Panc1 (cell line): Measurements from ENCODE around the gene GUCD1. TPM values are rescaled to one million over a fixed set of nuclear protein-coding genes. Genes with fewer than 3 reads are reported as not detected.

Experiments
- ATAC-seq: fragments of 200-7000 bp; cut with Tn5 transposase; 2 replicates; pipeline ENCODE4 v1.9.1; 2020; ENCODE audit warnings: mild to moderate bottlenecking, moderate library complexity
- BruUV-seq: library from RNA; stranded (reverse); fragments of 400-500 nt; replicated peaks from 2 replicates; lab custom pipeline; 2021; lab: Mats Ljungman, UMichigan
- CTCF ChIA-PET: fragments of 300-600 bp; sonication (Branson Sonifier 250); formaldehyde crosslinking; loops from one replicate; lab custom pipeline; 2022; ENCODE audit warnings: antibody characterized with exemption; lab: Charles Lee
- POLR2A ChIA-PET: fragments of 300-600 bp; sonication (Branson Sonifier 250); formaldehyde crosslinking; loops from one replicate; lab custom pipeline; 2022; ENCODE audit warnings: antibody characterized with exemption; lab: Charles Lee
- DNase-seq: peaks from one replicate; pipeline ENCODE4 v3.0.0-alpha.2; 2010; ENCODE audit warnings: low read depth, low spot score
- H3K27ac ChIP-seq: 2 replicates; pipeline ENCODE4 v1.5.1; 2011; ENCODE audit warnings: mild to moderate bottlenecking, low read length, inconsistent platforms
- H3K27me3 ChIP-seq: fragments of 200-500 bp; sonication (Bioruptor generic); 2 replicates; pipeline ENCODE4 v1.6.0; 2014; ENCODE audit warnings: low read length, inconsistent platforms; ENCODE audit not compliant: control insufficient read depth, insufficient read depth
- H3K36me3 ChIP-seq: fragments of 200-500 bp; sonication (Bioruptor generic); 2 replicates; pipeline ENCODE4 v1.5.1; 2014; ENCODE audit warnings: inconsistent platforms, mild to moderate bottlenecking, low read length, moderate library complexity; ENCODE audit not compliant: control insufficient read depth, insufficient read depth
- H3K4me1 ChIP-seq: 2 replicates; pipeline ENCODE4 v1.5.1; 2011; ENCODE audit warnings: inconsistent platforms, mild to moderate bottlenecking, low read length, moderate library complexity; ENCODE audit not compliant: control insufficient read depth, insufficient read depth
- H3K4me3 ChIP-seq, 2 experiments: 2 replicates each; pipeline ENCODE4 v1.5.1; 2011 to 2012; ENCODE audit warnings: low read depth in 2 of 2, low read length in 2 of 2, mild to moderate bottlenecking in 2 of 2, inconsistent platforms in 1 of 2, moderate library complexity in 1 of 2
- H3K9me3 ChIP-seq: fragments of 200-500 bp; sonication (Bioruptor generic); 2 replicates; pipeline ENCODE4 v1.5.1; 2014; ENCODE audit warnings: low read depth, mild to moderate bottlenecking, inconsistent platforms, low read length, moderate library complexity; ENCODE audit not compliant: control insufficient read depth, insufficient read depth
- POLR2AphosphoS5 ChIP-seq: IDR thresholded peaks from 2 replicates; pipeline ENCODE4 v1.6.1; 2012; ENCODE audit warnings: mild to moderate bottlenecking, low read depth, low read length, moderate library complexity
- SIN3A ChIP-seq: IDR thresholded peaks from 2 replicates; pipeline ENCODE4 v1.6.1; 2012; ENCODE audit warnings: low read depth, mild to moderate bottlenecking, low read length, moderate library complexity, borderline replicate concordance; ENCODE audit not compliant: insufficient read depth
- TCF7L2 ChIP-seq: IDR thresholded peaks from 2 replicates; pipeline ENCODE4 v1.6.1; 2011; ENCODE audit warnings: mild to moderate bottlenecking, low read depth, low read length, inconsistent platforms
- in situ Hi-C: cut with HindIII; loops from 2 replicates; pipeline ENCODE4 v1.10.0; 2016; ENCODE audit warnings: low sequenced_read_pairs, low pct_unique_long_range_greater_than_20kb
- intact Hi-C: fragments of 100-400 bp; cut with micrococcal nuclease; formaldehyde crosslinking; loops from one replicate; pipeline ENCODE4 v1.10.0; 2022; ENCODE audit not compliant: unreplicated experiment
- total RNA-seq: library from RNA; stranded (reverse); gene quantifications from one replicate; pipeline ENCODE4 v1.2.1, GENCODE V29; 2021; ENCODE audit not compliant: unreplicated experiment
- TF ChIP-seq, protein P1 (sequence below): fragments of 450-650 bp; IDR thresholded peaks from 2 replicates; pipeline ENCODE4 v1.5.1; 2017; ENCODE audit warnings: mild to moderate bottlenecking
- TF ChIP-seq, protein P2 (sequence below), 2 experiments: IDR thresholded peaks; 2 replicates each; pipeline ENCODE4 v1.6.1; 2011 to 2012; ENCODE audit warnings: low read depth in 2 of 2, control low read depth in 1 of 2, low read length in 1 of 2, mild to moderate bottlenecking in 1 of 2, moderate library complexity in 1 of 2; ENCODE audit not compliant: insufficient read depth in 1 of 2

Gene GUCD1
- total RNA-seq, 1 experiment from 2014 or later: 97.7 TPM

DNA sequence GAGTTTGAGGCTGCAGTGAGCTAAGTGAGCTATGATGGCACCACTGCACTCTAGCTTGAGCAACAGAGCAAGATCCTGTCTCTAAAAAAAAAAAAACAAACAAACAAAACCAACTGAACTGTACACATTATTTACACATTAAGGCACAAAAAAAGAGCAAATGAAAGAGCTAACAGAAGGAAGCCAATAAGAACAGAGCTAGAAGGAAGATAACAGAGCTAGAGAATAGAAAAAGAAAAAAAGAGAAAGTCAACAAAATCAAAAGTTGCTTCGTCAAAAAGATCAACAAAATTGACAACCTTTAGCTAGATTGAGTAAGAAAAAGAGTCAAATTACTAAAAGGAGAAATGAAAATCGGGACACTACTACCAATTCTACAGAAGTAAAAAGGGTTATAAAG, 25.0 kb downstream of the GUCD1 start:
- DNase-seq (no peak), ATAC-seq (no peak)
- no peaks in the 10 kb centered on the region for H3K9me3 ChIP-seq
- BruUV-seq: no TSS peak
- no peaks in the 10 kb centered on the region for H3K27me3 ChIP-seq
- no peaks in the 10 kb centered on the region for H3K4me1 ChIP-seq
- H3K36me3 ChIP-seq: no peaks in the 10 kb centered on the region
- POLR2A ChIA-PET: interaction anchor here (0.6 to 0.7 kb wide), 3 partner anchors 9 to 154 kb away, joined by 3 to 6 read pairs (median 4); no protein-coding TSS in a partner anchor
- in situ Hi-C loops (no loop called here), intact Hi-C loops (loop anchor here (10.0 kb wide), 1 partner anchor 205 kb away; no protein-coding TSS in a partner anchor)
- TF ChIP-seq TCF7L2 (no peak), POLR2AphosphoS5 (no peak), SIN3A (no peak)
- TF ChIP-seq, protein P1, sequence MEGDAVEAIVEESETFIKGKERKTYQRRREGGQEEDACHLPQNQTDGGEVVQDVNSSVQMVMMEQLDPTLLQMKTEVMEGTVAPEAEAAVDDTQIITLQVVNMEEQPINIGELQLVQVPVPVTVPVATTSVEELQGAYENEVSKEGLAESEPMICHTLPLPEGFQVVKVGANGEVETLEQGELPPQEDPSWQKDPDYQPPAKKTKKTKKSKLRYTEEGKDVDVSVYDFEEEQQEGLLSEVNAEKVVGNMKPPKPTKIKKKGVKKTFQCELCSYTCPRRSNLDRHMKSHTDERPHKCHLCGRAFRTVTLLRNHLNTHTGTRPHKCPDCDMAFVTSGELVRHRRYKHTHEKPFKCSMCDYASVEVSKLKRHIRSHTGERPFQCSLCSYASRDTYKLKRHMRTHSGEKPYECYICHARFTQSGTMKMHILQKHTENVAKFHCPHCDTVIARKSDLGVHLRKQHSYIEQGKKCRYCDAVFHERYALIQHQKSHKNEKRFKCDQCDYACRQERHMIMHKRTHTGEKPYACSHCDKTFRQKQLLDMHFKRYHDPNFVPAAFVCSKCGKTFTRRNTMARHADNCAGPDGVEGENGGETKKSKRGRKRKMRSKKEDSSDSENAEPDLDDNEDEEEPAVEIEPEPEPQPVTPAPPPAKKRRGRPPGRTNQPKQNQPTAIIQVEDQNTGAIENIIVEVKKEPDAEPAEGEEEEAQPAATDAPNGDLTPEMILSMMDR: no peak
- TF ChIP-seq, protein P2, sequence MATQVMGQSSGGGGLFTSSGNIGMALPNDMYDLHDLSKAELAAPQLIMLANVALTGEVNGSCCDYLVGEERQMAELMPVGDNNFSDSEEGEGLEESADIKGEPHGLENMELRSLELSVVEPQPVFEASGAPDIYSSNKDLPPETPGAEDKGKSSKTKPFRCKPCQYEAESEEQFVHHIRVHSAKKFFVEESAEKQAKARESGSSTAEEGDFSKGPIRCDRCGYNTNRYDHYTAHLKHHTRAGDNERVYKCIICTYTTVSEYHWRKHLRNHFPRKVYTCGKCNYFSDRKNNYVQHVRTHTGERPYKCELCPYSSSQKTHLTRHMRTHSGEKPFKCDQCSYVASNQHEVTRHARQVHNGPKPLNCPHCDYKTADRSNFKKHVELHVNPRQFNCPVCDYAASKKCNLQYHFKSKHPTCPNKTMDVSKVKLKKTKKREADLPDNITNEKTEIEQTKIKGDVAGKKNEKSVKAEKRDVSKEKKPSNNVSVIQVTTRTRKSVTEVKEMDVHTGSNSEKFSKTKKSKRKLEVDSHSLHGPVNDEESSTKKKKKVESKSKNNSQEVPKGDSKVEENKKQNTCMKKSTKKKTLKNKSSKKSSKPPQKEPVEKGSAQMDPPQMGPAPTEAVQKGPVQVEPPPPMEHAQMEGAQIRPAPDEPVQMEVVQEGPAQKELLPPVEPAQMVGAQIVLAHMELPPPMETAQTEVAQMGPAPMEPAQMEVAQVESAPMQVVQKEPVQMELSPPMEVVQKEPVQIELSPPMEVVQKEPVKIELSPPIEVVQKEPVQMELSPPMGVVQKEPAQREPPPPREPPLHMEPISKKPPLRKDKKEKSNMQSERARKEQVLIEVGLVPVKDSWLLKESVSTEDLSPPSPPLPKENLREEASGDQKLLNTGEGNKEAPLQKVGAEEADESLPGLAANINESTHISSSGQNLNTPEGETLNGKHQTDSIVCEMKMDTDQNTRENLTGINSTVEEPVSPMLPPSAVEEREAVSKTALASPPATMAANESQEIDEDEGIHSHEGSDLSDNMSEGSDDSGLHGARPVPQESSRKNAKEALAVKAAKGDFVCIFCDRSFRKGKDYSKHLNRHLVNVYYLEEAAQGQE (IDR thresholded peaks at IDR 0.05; ENCODE audit: insufficient read depth in 1 of 2, low read depth in 2 of 2, low read length in 1 of 2): no peak
- no peak overlapping the region for H3K4me3 ChIP-seq
- CTCF ChIA-PET: no interaction called here
- no peak overlapping the region for H3K27ac ChIP-seq

DNA sequence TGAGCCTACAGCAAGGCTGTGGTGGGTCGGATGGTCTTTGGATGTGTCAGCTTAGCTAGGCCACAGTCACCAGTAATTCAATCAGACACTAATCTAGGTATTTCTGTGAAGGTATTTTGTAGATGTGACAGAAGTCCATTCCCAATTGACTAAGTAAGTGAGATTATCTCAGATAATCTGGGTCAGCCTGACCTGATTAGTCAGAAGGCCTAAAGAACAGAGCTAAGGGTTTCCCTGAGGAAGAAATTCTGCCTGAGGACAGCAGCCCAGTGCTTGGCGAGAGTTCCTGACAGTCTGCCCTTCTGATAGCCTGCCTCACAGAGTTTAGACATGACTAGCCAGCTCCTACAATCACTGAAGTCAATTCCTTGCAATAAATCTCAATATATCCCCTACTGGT, 28.7 kb downstream of the GUCD1 start:
- Histone ChIP-seq H3K36me3 (no peaks in the 10 kb centered on the region), H3K27me3 (no peaks in the 10 kb centered on the region), H3K4me1 (no peaks in the 10 kb centered on the region; the same call in 1 of the 2 replicates), H3K9me3 (no peaks in the 10 kb centered on the region), H3K4me3 (no peak overlapping the region), H3K27ac (no peak overlapping the region)
- no peak for TF ChIP-seq POLR2AphosphoS5
- TF ChIP-seq SIN3A: no peak
- TF ChIP-seq, protein P2 (IDR thresholded peaks at IDR 0.05; ENCODE audit: insufficient read depth in 1 of 2, low read depth in 2 of 2, low read length in 1 of 2): no peak
- TF ChIP-seq, protein P1: no peak
- no peak for TF ChIP-seq TCF7L2
- in situ Hi-C loops: no loop called here
- DNase-seq: no peak
- intact Hi-C loops: loop anchor here (10.0 kb wide), 1 partner anchor 201 kb away; no protein-coding TSS in a partner anchor
- CTCF ChIA-PET: interaction anchor here (0.5 kb wide), 1 partner anchor 316 kb away, joined by 3 read pairs; no protein-coding TSS in a partner anchor
- POLR2A ChIA-PET: no interaction called here
- ATAC-seq: no peak
- BruUV-seq: no TSS peak
